Left kidney (tissue), 2 donors: Measurements from ENCODE around the gene TSPAN9. TPM values are rescaled to one million over a fixed set of nuclear protein-coding genes. Genes with fewer than 3 reads are reported as not detected.

ENCODE experiments used
- DNase-seq: peaks from one replicate; pipeline ENCODE4 v3.0.0-alpha.2; 2013
- polyA plus RNA-seq: library from polyadenylated mRNA; unstranded; fragments of 120-200 nt; gene quantifications from one replicate; pipeline ENCODE4 v1.2.1, GENCODE V29; 2013; ENCODE audit not compliant: insufficient read length

TSPAN9 gene
- polyA plus RNA-seq, 1 donor, result 79.9 TPM

DNA sequence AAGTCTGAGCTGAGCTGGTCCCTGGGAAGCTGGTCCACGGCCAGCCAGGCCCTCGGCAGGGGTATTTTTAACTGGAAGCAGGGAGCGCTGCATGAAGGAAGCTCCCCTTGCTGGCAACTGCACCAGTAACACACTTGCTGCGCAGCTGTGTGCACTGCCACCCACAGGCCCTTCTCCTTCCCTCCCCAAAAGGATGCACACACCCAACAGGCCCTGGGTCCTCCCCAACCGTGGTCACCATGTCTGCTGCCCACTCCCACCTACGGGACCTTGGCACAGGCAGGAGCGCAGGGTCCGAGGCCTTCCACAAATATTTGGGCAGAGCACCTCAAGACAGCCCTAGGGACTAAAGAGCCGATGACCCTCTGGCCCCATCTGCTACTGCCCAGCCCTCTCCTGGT is 256.8 kb downstream of the TSPAN9 start:
- DNase-seq, result no peak

DNA sequence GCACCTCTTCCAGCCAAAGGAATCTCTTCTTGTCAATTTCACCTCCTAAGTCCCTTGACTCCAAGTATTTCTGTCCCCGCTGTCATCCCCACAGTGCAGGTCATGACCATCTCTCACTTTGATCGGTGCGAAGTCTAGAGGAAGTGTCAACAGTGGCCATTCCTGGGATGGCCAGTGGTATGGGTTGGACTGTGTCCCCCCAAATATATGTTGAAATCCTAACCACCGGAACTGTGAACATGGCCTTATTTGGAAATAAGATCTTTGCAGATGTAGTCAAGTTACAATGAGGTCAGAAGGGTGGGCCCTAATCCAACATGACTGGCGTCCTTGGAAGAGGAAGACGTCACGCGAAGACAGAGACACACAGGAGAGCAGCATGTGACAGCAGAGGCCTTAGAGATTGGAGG is 257.9 kb downstream of the TSPAN9 start:
- no peak for DNase-seq

Other genes with a start within 250 kb of the TSPAN9 start
- 29.7 TPM for gene NRIP2, start 242.3 kb upstream of the TSPAN9 start, polyA plus RNA-seq
- gene TEX52, start 220.3 kb upstream of the TSPAN9 start, polyA plus RNA-seq, result 3.1 TPM
- gene FOXM1, start 200.2 kb upstream of the TSPAN9 start, polyA plus RNA-seq, result 46.4 TPM
- gene RHNO1, start 200.2 kb upstream of the TSPAN9 start, polyA plus RNA-seq, result 40.5 TPM
- 34.7 TPM for gene TULP3, start 186.5 kb upstream of the TSPAN9 start, polyA plus RNA-seq
- gene TEAD4, start 118.0 kb upstream of the TSPAN9 start, polyA plus RNA-seq, result 16.7 TPM